IMR-90 (cell line): ENCODE measurements around the gene HORMAD2. TPM values are rescaled to one million over a fixed set of nuclear protein-coding genes. Genes with fewer than 3 reads are reported as not detected.

Source experiments
- ATAC-seq: fragments of 200-7000 bp; cut with Tn5 transposase; 2 replicates; pipeline ENCODE4 v1.9.1; 2020; ENCODE audit warnings: low read depth, mild to moderate bottlenecking, moderate library complexity
- BruUV-seq: library from RNA; stranded (reverse); fragments of 400-500 nt; replicated peaks from 2 replicates; lab custom pipeline; 2021; lab: Mats Ljungman, UMichigan
- CTCF ChIA-PET: fragments of 300-600 bp; formaldehyde crosslinking; extraction: SDS; loops from one replicate; lab custom pipeline; 2021; ENCODE audit warnings: antibody characterized with exemption; lab: Yijun Ruan, JAX
- POLR2A ChIA-PET: fragments of 300-600 bp; sonication (Branson Sonifier 250); formaldehyde crosslinking; loops from one replicate; lab custom pipeline; 2022; ENCODE audit warnings: antibody characterized with exemption; ENCODE audit not compliant: unreplicated experiment; lab: Charles Lee
- DNase-seq: peaks from one replicate; pipeline ENCODE4 v3.0.0; 2013
- H2AFZ ChIP-seq: replicated peaks from 2 replicates; pipeline ENCODE3; 2013; ENCODE audit warnings: low read length, mild to moderate bottlenecking; ENCODE audit not compliant: poor library complexity
- H2AK5ac ChIP-seq: 2 replicates; pipeline ENCODE4 v1.6.1; 2013; ENCODE audit warnings: low read depth, low read length, inconsistent platforms
- H2AK9ac ChIP-seq: replicated peaks from 2 replicates; pipeline ENCODE3; 2013; ENCODE audit warnings: mild to moderate bottlenecking, low read depth, low read length, moderate library complexity; ENCODE audit not compliant: poor library complexity
- H2BK120ac ChIP-seq: 2 replicates; pipeline ENCODE4 v1.6.1; 2013; ENCODE audit warnings: low read depth, low read length, inconsistent platforms
- H2BK15ac ChIP-seq: 3 replicates; pipeline ENCODE4 v1.6.1; 2013; ENCODE audit warnings: low read depth, low read length, inconsistent platforms
- H2BK20ac ChIP-seq: 2 replicates; pipeline ENCODE4 v1.6.1; 2013; ENCODE audit warnings: low read depth, mild to moderate bottlenecking, inconsistent platforms, low read length, moderate library complexity
- H2BK5ac ChIP-seq: 2 replicates; pipeline ENCODE4 v1.6.1; 2013; ENCODE audit warnings: mild to moderate bottlenecking, low read depth, low read length, inconsistent platforms; ENCODE audit not compliant: poor library complexity, severe bottlenecking
- H3K14ac ChIP-seq: replicated peaks from 2 replicates; pipeline ENCODE4 v1.6.1; 2013; ENCODE audit warnings: low read depth, low read length, inconsistent platforms
- H3K18ac ChIP-seq: 2 replicates; pipeline ENCODE4 v1.6.1; 2013; ENCODE audit warnings: low read depth, low read length, control low read depth
- H3K23ac ChIP-seq: 2 replicates; pipeline ENCODE4 v1.6.1; 2013; ENCODE audit warnings: low read depth, low read length, inconsistent platforms
- H3K27ac ChIP-seq: 2 replicates; pipeline ENCODE4 v1.5.1; 2013; ENCODE audit warnings: mild to moderate bottlenecking, control low read depth, low read length; ENCODE audit not compliant: insufficient read depth
- H3K27me3 ChIP-seq: 2 replicates; pipeline ENCODE4 v1.6.1; 2013; ENCODE audit warnings: low read length; ENCODE audit not compliant: control insufficient read depth, insufficient read depth
- H3K36me3 ChIP-seq: 2 replicates; pipeline ENCODE4 v1.6.1; 2013; ENCODE audit warnings: low read length, mixed read lengths; ENCODE audit not compliant: control insufficient read depth, insufficient read depth
- H3K4ac ChIP-seq: 2 replicates; pipeline ENCODE4 v1.6.1; 2013; ENCODE audit warnings: low read depth, low read length, inconsistent platforms
- H3K4me1 ChIP-seq: 2 replicates; pipeline ENCODE4 v1.6.1; 2013; ENCODE audit warnings: low read length, mixed read lengths; ENCODE audit not compliant: control insufficient read depth, insufficient read depth
- H3K4me2 ChIP-seq: 2 replicates; pipeline ENCODE4 v1.6.1; 2013; ENCODE audit warnings: low read depth, mild to moderate bottlenecking, control low read depth, low read length, moderate library complexity
- H3K4me3 ChIP-seq: 2 replicates; pipeline ENCODE4 v1.5.1; 2013; ENCODE audit warnings: low read depth, mild to moderate bottlenecking, control low read depth, low read length, moderate library complexity; ENCODE audit not compliant: insufficient read depth
- H3K56ac ChIP-seq: 2 replicates; pipeline ENCODE4 v1.6.1; 2013; ENCODE audit warnings: low read length, inconsistent platforms; ENCODE audit not compliant: insufficient read depth; ENCODE audit errors: extremely low read depth
- H3K79me1 ChIP-seq, 2 experiments: 2 replicates each; pipeline ENCODE4 v1.6.1; 2013; ENCODE audit warnings: low read length in 2 of 2, inconsistent platforms in 1 of 2, low read depth in 1 of 2
- H3K9ac ChIP-seq: 2 replicates; pipeline ENCODE4 v1.6.1; 2013; ENCODE audit warnings: low read depth, low read length, control low read depth
- H3K9me1 ChIP-seq: 2 replicates; pipeline ENCODE4 v1.6.1; 2013; ENCODE audit warnings: low read length, inconsistent platforms; ENCODE audit not compliant: insufficient read depth
- H3K9me3 ChIP-seq: 2 replicates; pipeline ENCODE4 v1.6.1; 2013; ENCODE audit warnings: low read length; ENCODE audit not compliant: control insufficient read depth, insufficient read depth
- H4K20me1 ChIP-seq: 2 replicates; pipeline ENCODE4 v1.6.1; 2013; ENCODE audit warnings: low read length, inconsistent platforms; ENCODE audit not compliant: insufficient read depth
- H4K5ac ChIP-seq: 2 replicates; pipeline ENCODE4 v1.6.1; 2013; ENCODE audit warnings: mild to moderate bottlenecking, low read depth, low read length, control low read depth
- H4K8ac ChIP-seq, 2 experiments: 2 replicates each; pipeline ENCODE4 v1.6.1; 2013; ENCODE audit warnings: low read depth in 2 of 2, low read length in 2 of 2, control low read depth in 1 of 2, inconsistent platforms in 1 of 2
- H4K91ac ChIP-seq: 2 replicates; pipeline ENCODE4 v1.6.1; 2013; ENCODE audit warnings: low read depth, low read length, inconsistent platforms; ENCODE audit not compliant: insufficient read depth
- BHLHE40 ChIP-seq: fragments of 150-350 bp; IDR thresholded peaks from 2 replicates; pipeline ENCODE4 v1.6.1; 2016; ENCODE audit warnings: mild to moderate bottlenecking, low read depth, low read length
- CEBPB ChIP-seq: IDR thresholded peaks from 2 replicates; pipeline ENCODE4 v1.6.1; 2012; ENCODE audit warnings: low read depth, low read length, improper control_type of control experiment
- CHD1 ChIP-seq: IDR thresholded peaks from 2 replicates; pipeline ENCODE4 v1.6.1; 2012; ENCODE audit warnings: low read depth, low read length, improper control_type of control experiment
- CTCF ChIP-seq: conservative IDR thresholded peaks from 2 replicates; pipeline ENCODE4 v1.5.1; 2012; ENCODE audit warnings: mild to moderate bottlenecking, low read depth, low read length, improper control_type of control experiment
- ELK1 ChIP-seq: fragments of 150-350 bp; IDR thresholded peaks from 2 replicates; pipeline ENCODE4 v1.6.1; 2016; ENCODE audit warnings: low read depth, mild to moderate bottlenecking, low read length, moderate library complexity, borderline replicate concordance
- MAZ ChIP-seq: IDR thresholded peaks from 2 replicates; pipeline ENCODE4 v1.6.1; 2012; ENCODE audit warnings: low read depth, mild to moderate bottlenecking, low read length, improper control_type of control experiment, moderate library complexity, borderline replicate concordance
- RFX5 ChIP-seq: IDR thresholded peaks from 2 replicates; pipeline ENCODE4 v1.8.0; 2012; ENCODE audit warnings: low read depth, mild to moderate bottlenecking, low read length, moderate library complexity
- SMC3 ChIP-seq: fragments of 150-350 bp; IDR thresholded peaks from 2 replicates; pipeline ENCODE4 v1.6.1; 2016; ENCODE audit warnings: low read depth, mild to moderate bottlenecking, antibody characterized with exemption, low read length, moderate library complexity
- WGBS, 2 experiments: methylation state at CpG; one replicate each; pipeline versions ENCODE4 v1.1.5 to v1.1.7; 2013; ENCODE audit warnings: missing lambda C conversion rate in 2 of 2; ENCODE audit not compliant: insufficient read length in 1 of 2; ENCODE audit errors: extremely low coverage in 2 of 2; 5-methylcytosine and 5-hydroxymethylcytosine counted together
- dilution Hi-C: fragments of 300-500 bp; cut with HindIII; formaldehyde crosslinking; loops from one replicate; pipeline ENCODE4 v1.14.3; 2018; ENCODE audit warnings: low sequenced_read_pairs; ENCODE audit not compliant: unreplicated experiment
- in situ Hi-C: fragments of 300-500 bp; cut with MboI; formaldehyde crosslinking; loops from 3 replicates; pipeline ENCODE4 v1.14.3; 2019; ENCODE audit warnings: low sequenced_read_pairs, inconsistent platforms, mixed read lengths
- intact Hi-C: fragments of 100-400 bp; cut with micrococcal nuclease; formaldehyde crosslinking; loops from 2 replicates; pipeline ENCODE4 v1.10.0; 2022
- polyA plus RNA-seq, 3 experiments: library from polyadenylated mRNA; depleted of rRNA; stranded (reverse); fragments of >200 nt; gene quantifications; 2 replicates each; pipeline ENCODE4 v1.2.3, GENCODE V29; 2012; ENCODE audit warnings: low replicate concordance in 1 of 3
- total RNA-seq: library from RNA; depleted of rRNA; stranded (reverse); fragments of >200 nt; gene quantifications from 2 replicates; pipeline ENCODE4 v1.2.3, GENCODE V29; 2012

The HORMAD2 gene
- total and polyA plus RNA-seq, 2 of the 4 experiments (the other 2 are of a cell fraction) = not detected

- Histone ChIP-seq H3K14ac (no peak overlapping the region), H3K4ac (no peak overlapping the region), H2BK5ac (no peak overlapping the region), H3K79me1 (no peaks in the 10 kb centered on the region), H4K5ac (no peak overlapping the region), H2AK5ac (no peak overlapping the region), H3K9me1 (peaks cover 5% of the 10 kb centered on the region), H4K20me1 (no peaks in the 10 kb centered on the region), H2AK9ac (no peak overlapping the region), H4K91ac (no peak overlapping the region), H3K56ac (no peak overlapping the region), H3K27ac (no peak overlapping the region), H2BK15ac (no peak overlapping the region), H3K9me3 (no peaks in the 10 kb centered on the region), H3K27me3 (no peaks in the 10 kb centered on the region), H2BK20ac (no peak overlapping the region), H3K18ac (no peak overlapping the region), H3K36me3 (no peaks in the 10 kb centered on the region), H3K9ac (no peak overlapping the region), H2BK120ac (no peak overlapping the region), H3K4me1 (peaks cover 4% of the 10 kb centered on the region; the same call in 1 of the 2 replicates), H3K4me3 (no peak overlapping the region), H2AFZ (no peak overlapping the region), H4K8ac (no peak overlapping the region), H3K23ac (no peak overlapping the region), H3K4me2 (no peak overlapping the region)
- ChIA-PET CTCF (no interaction called here), POLR2A (no interaction called here)
- no TSS peak for BruUV-seq
- no peak for TF ChIP-seq MAZ
- no peak for TF ChIP-seq CTCF
- no peak for TF ChIP-seq SMC3
- TF ChIP-seq ELK1 = no peak
- TF ChIP-seq CHD1 = no peak
- no peak for TF ChIP-seq BHLHE40
- TF ChIP-seq CEBPB = no peak
- no peak for TF ChIP-seq RFX5
- in situ Hi-C loops = no loop called here
- WGBS, 2 experiments = no CpG with 5 or more reads among the region's 4 CpGs
- intact Hi-C loops = no loop called here
- no peak for DNase-seq
- dilution Hi-C loops = loop anchor here (25.0 kb wide), 1 partner anchor 358 kb away; no protein-coding TSS in a partner anchor
- no peak for ATAC-seq
These were observed 34.8 kb upstream of the HORMAD2 start for GRCh38 chr22:30045494-30045887.
